Epithelial cell of proximal tubule (primary cell): ENCODE data around the gene DSC2. TPM values are rescaled to one million over a fixed set of nuclear protein-coding genes. Genes with fewer than 3 reads are reported as not detected.

ENCODE experiments used
- DNase-seq: peaks from one replicate; pipeline ENCODE4 v3.0.0-alpha.2; 2011; ENCODE audit warnings: low read depth
- H3K4me3 ChIP-seq: 2 replicates; pipeline ENCODE4 v1.5.1; 2011; ENCODE audit warnings: low read depth, mild to moderate bottlenecking, low read length
- total RNA-seq: library from RNA; depleted of rRNA; stranded (reverse); fragments of >200 nt; gene quantifications from 2 replicates; pipeline ENCODE4 v1.2.3, GENCODE V29; 2015
- TF ChIP-seq, protein P1 (sequence below): conservative IDR thresholded peaks from 2 replicates; pipeline ENCODE4 v1.5.1; 2012; ENCODE audit warnings: low read depth, mild to moderate bottlenecking, low read length

DSC2 gene
- total RNA-seq, 1 donor from 2014 or later: 19.6 TPM

DNA sequence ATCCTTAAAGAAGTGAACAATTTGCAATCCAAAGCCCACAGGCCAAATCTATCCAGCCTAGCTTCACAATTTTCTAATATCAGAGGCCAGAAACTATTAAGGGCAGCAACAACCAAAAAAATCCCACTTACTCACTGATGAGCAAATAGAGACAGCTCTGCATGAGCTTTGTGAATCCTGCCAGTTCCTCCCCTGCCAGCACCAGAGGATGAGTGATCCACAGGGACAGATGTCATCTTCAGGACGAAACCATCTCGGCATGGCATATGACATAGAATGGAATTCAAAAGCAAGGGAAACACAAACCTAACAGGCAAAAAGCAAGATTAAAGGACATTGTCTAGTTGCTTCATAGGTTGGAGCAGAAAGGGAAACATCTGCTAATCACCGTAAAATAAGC is 2.2 kb upstream of the DSC2 start:
- H3K4me3 ChIP-seq: no peak overlapping the region
- no peak for DNase-seq
- TF ChIP-seq, protein P1, sequence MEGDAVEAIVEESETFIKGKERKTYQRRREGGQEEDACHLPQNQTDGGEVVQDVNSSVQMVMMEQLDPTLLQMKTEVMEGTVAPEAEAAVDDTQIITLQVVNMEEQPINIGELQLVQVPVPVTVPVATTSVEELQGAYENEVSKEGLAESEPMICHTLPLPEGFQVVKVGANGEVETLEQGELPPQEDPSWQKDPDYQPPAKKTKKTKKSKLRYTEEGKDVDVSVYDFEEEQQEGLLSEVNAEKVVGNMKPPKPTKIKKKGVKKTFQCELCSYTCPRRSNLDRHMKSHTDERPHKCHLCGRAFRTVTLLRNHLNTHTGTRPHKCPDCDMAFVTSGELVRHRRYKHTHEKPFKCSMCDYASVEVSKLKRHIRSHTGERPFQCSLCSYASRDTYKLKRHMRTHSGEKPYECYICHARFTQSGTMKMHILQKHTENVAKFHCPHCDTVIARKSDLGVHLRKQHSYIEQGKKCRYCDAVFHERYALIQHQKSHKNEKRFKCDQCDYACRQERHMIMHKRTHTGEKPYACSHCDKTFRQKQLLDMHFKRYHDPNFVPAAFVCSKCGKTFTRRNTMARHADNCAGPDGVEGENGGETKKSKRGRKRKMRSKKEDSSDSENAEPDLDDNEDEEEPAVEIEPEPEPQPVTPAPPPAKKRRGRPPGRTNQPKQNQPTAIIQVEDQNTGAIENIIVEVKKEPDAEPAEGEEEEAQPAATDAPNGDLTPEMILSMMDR: no peak

GRCh38 chr18:31103423-31103822 is 1.2 kb upstream of the DSC2 start:
- no peak overlapping the region for H3K4me3 ChIP-seq
- TF ChIP-seq, protein P1: no peak
- DNase-seq: no peak

GRCh38 chr18:31102941-31103340 is 720 bp upstream of the DSC2 start:
- TF ChIP-seq, protein P1: no peak
- no peak overlapping the region for H3K4me3 ChIP-seq
- no peak for DNase-seq

- peak overlapping the region; percentile 77 for H3K4me3 ChIP-seq
- TF ChIP-seq, protein P1: peak; percentile 38
- no peak for DNase-seq
Observed at GRCh38 chr18:31101183-31102024, 817 bp downstream of the DSC2 start.

- TF ChIP-seq, protein P1: no peak
- DNase-seq: no peak
- peak overlapping the region; percentile 77 for H3K4me3 ChIP-seq
Observed at GRCh38 chr18:31100436-31101182, 1.6 kb downstream of the DSC2 start.

GRCh38 chr18:31099450-31100230 is 2.6 kb downstream of the DSC2 start:
- no peak for DNase-seq
- peak overlapping the region; percentile 77 for H3K4me3 ChIP-seq
- TF ChIP-seq, protein P1: no peak
